ENCODE measurements around the gene RGS11. TPM values are rescaled to one million over a fixed set of nuclear protein-coding genes. Genes with fewer than 3 reads are reported as not detected.

The RGS11 gene
- total RNA-seq, 4 donors from 2014 or later = 0.88 to 4.8 (median 2.6) TPM

DNA sequence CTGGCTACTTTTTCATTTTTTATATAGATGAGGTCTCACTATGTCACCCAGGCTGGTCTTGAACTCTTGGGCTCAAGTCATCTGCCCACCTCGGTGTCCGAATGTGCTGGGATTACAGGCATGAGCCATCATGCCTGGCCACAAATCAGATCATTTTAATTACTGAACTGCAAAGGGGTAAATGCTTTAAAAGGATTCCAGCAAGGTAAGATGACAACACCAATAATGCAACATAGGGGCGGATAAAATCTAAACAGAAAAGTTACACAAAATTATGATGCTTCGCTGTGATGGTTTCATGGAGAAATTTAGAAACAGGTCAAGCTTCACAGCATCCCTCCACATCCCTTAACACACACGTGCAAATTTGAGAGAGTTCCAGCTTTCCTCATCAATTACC is 44.5 kb upstream of the RGS11 start:
- Histone ChIP-seq H3K4me1 (peaks cover 6 to 17% (median 12%) of the 10 kb centered on the region in 3 donors), H3K27ac (no peak overlapping the region), H3K36me3 (peaks cover 0 to 39% (median 4%) of the 10 kb centered on the region in 3 donors), H3K9me3 (no peaks in the 10 kb centered on the region), H3K27me3 (no peaks in the 10 kb centered on the region), H3K4me3 (no peak overlapping the region)
- TF ChIP-seq POLR2A (IDR thresholded peaks at IDR 0.05) (no peak), CTCF (IDR thresholded peaks at IDR 0.05) (no peak)
- 88 to 94% methylated on average over 5 of the region's 5 CpGs for WGBS, 2 donors
- intact Hi-C loops (cut with DNase I) = no loop called here
- DNase-seq = no peak

DNA sequence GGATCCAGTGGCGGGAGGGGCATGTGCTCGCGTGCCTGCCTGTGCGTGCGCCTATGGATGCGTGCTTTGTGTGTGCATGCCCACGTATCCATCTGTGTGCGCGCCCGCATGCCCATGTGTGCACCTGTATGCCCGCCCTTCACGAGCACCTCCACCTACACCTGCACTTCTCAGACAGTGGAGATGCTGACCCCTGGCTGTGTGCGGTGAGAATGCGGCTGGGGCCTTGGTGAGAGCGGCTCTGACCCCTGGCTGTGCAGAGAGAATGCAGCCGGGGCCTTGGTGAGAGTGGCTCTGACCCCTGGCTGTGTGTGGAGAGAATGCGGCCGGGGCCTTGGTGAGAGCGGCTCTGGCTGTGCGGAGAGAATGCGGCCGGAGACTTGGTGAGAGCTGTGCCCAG is 42.9 kb upstream of the RGS11 start:
- Histone ChIP-seq H3K9me3 (no peaks in the 10 kb centered on the region), H3K4me3 (no peak overlapping the region), H3K36me3 (peaks cover 0 to 50% (median 12%) of the 10 kb centered on the region in 3 donors), H3K4me1 (peaks cover 0 to under 1% (median 0%) of the 10 kb centered on the region in 3 donors), H3K27me3 (no peaks in the 10 kb centered on the region), H3K27ac (no peak overlapping the region)
- 87 to 93% methylated on average over 3 to 6 of the region's 22 CpGs for WGBS, 2 donors
- DNase-seq = no peak
- no peak for TF ChIP-seq POLR2A (IDR thresholded peaks at IDR 0.05)
- no peak for TF ChIP-seq CTCF (IDR thresholded peaks at IDR 0.05)
- intact Hi-C loops (cut with DNase I) = no loop called here

DNA sequence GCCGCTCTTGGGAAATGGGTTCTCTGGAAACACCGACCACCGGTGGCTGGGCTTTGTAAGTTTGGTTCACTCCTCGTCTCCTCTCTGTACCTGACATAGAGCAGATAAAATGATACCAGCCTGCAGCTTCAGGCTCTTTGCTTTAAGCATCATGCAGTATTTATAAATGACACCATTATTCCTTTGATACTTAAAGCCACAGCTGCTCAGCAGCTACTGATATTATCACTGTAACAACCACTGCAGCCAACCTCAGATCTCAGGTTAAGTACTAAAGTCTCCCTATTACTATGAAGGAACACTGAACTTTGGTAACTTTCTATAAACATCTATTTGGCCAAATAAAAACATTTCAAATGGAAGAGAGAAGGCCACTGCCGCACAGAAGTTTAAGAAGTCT is 41.8 kb upstream of the RGS11 start:
- WGBS, 2 donors = 91 to 93% methylated on average over 5 of the region's 5 CpGs
- TF ChIP-seq CTCF (IDR thresholded peaks at IDR 0.05) = no peak
- no peak for TF ChIP-seq POLR2A (IDR thresholded peaks at IDR 0.05)
- peaks cover 0 to 60% (median 19%) of the 10 kb centered on the region in 3 donors for H3K36me3 ChIP-seq
- H3K4me1 ChIP-seq = no peaks in the 10 kb centered on the region
- no peaks in the 10 kb centered on the region for H3K9me3 ChIP-seq
- H3K4me3 ChIP-seq = no peak overlapping the region
- no peak overlapping the region for H3K27ac ChIP-seq
- H3K27me3 ChIP-seq = no peaks in the 10 kb centered on the region
- intact Hi-C loops (cut with DNase I) = no loop called here
- DNase-seq = no peak

DNA sequence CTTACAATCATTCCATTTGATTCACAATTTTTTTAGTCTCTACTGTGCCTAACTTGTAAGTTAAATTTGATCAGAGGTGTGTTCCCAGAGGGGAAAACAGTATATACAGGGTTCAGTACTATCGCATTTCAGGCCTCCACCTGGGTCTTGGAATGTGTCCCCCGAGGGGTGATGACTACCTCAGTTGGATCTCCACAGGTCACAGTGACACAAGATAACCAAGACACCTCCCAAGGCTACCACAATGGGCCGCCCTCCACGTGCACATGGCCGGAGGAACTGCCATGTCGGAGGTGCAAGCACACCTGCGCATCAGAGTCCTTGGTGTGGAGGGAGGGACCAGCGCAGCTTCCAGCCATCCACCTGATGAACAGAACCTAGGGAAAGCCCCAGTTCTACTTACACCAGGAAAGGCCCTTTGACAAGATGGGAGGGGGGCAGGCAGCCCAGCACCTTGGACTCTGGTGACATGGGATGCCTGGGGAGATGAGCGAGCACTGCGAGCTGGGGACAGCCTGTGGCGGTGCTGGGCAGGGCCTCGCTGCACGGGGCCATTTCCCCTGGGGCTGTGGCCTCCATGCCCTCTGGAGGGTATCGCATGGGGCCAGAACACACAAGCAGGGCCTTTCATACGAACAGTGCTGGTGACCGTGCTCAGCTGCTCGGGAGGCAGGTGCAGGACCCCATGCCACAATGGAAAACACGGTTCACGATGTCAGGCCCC is 41.2 kb upstream of the RGS11 start:
- no peak overlapping the region for H3K27ac ChIP-seq
- no peak for DNase-seq
- intact Hi-C loops (cut with DNase I) = no loop called here

More for the DNA sequence above, 41.2 kb upstream of the RGS11 start:
- peaks cover 0 to 60% (median 19%) of the 10 kb centered on the region in 3 donors for H3K36me3 ChIP-seq
- TF ChIP-seq POLR2A (IDR thresholded peaks at IDR 0.05) = no peak
- no peak for TF ChIP-seq CTCF (IDR thresholded peaks at IDR 0.05)
- no peaks in the 10 kb centered on the region for H3K27me3 ChIP-seq
- no peaks in the 10 kb centered on the region for H3K9me3 ChIP-seq
- no peak overlapping the region for H3K4me3 ChIP-seq
- no peaks in the 10 kb centered on the region for H3K4me1 ChIP-seq
- 93% methylated on average over 11 of the region's 19 CpGs; no CpG with 5 or more reads in 1 of the 2 donors for WGBS, 2 donors

All from esophagus squamous epithelium (tissue), 5 donors.